ENCODE measurements around the gene SORBS2. TPM values are rescaled to one million over a fixed set of nuclear protein-coding genes. Genes with fewer than 3 reads are reported as not detected.

SORBS2 gene
- polyA plus RNA-seq, 2 of the 4 experiments (the other 2 are of a cell fraction), result 0.23 to 0.90 TPM

DNA sequence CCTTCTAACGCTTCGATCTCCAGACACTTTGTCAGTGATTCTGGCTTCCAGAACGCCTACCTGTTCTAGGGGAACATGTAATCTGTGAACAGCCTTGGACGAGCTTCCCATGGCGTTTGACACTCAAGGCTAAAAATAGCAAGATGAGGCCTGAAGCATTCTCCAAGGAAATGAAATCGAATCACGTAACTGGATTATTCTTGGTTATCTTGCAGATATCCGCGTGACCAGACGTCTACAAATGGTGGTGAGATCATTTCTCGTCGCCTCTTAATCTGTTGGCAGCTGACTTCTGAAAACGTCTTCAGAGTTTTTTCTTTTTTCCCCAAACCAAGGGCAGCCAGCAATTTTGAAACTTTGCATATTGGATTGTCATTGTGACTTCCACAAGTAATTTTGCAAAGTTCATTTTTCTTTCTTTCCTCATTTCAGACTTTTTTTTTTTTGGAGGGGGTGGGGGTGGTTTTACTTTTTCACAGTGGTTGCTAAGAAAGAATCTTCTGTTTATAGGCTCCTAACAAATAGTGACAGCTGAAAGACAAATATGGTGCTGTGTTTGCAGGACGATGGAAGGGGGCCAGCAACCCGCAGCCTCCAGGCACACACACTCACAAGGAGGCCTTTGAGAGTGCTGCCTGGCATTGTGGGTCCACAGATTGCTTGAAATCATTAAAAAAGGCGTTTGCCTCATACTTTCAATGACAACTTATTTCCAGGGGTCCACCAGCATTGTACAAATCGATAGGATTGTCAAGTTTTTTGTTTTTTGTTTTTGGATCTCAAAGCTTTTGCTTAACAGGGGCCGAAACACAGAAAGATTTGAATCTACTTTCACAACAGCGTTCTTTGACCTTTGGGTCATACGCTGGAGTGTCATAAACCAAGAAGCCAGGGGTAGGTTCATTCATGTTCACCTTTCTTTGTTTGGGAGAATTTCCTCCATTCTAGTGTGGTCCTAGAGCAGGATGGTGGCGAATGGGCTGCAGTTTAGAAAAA, 244.3 kb downstream of the SORBS2 start:
- H3K4me1 ChIP-seq, result no peaks in the 10 kb centered on the region
- ATAC-seq (no peak), FAIRE-seq (no peak), DNase-seq (ENCODE audit: low read depth in 1 of 2, low spot score in 1 of 2) (no peak)
- ChIA-PET POLR2A (no interaction called here), CTCF (no interaction called here)
- no peaks in the 10 kb centered on the region for H3K9me3 ChIP-seq
- H3K27ac ChIP-seq, result no peak overlapping the region
- no peak overlapping the region for H3K4me2 ChIP-seq
- TF ChIP-seq SREBF2 (IDR thresholded peaks at IDR 0.05) (no peak), TP53 (CRISPR knock-in tag; IDR thresholded peaks at IDR 0.05) (no peak), SMC3 (IDR thresholded peaks at IDR 0.05) (no peak), FOSL2 (IDR thresholded peaks at IDR 0.05) (no peak), FOSL2 (CRISPR knock-in tag; IDR thresholded peaks at IDR 0.05) (no peak), MYC (IDR thresholded peaks at IDR 0.05; ENCODE audit: borderline replicate concordance, low read length) (no peak), HOXA7 (CRISPR knock-in tag; IDR thresholded peaks at IDR 0.05) (no peak), HEYL (CRISPR knock-in tag; IDR thresholded peaks at IDR 0.05) (no peak), HDAC2 (IDR thresholded peaks at IDR 0.05) (no peak), KDM1A (IDR thresholded peaks at IDR 0.05; ENCODE audit: low read depth) (no peak), BCL3 (IDR thresholded peaks at IDR 0.05) (no peak), EHF (CRISPR knock-in tag; IDR thresholded peaks at IDR 0.05) (no peak), HMGXB4 (CRISPR knock-in tag; IDR thresholded peaks at IDR 0.05; ENCODE audit: borderline replicate concordance) (no peak), NR3C1 (IDR thresholded peaks at IDR 0.05) (no peak)
- TF ChIP-seq, protein P1, sequence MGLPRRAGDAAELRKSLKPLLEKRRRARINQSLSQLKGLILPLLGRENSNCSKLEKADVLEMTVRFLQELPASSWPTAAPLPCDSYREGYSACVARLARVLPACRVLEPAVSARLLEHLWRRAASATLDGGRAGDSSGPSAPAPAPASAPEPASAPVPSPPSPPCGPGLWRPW (IDR thresholded peaks at IDR 0.05), result no peak
- WGBS (ENCODE audit: missing lambda C conversion rate), result 74% methylated on average over 21 of the region's 21 CpGs
- H3K4me3 ChIP-seq, result no peak overlapping the region

GRCh38 chr4:185566972-185567371, 245.0 kb downstream of the SORBS2 start:
- ATAC-seq (no peak), DNase-seq (ENCODE audit: low read depth in 1 of 2, low spot score in 1 of 2) (peak in 1 of 2 experiments; percentile 34), FAIRE-seq (no peak)
- Histone ChIP-seq H3K4me1 (no peaks in the 10 kb centered on the region), H3K9me3 (no peaks in the 10 kb centered on the region), H3K4me2 (no peak overlapping the region), H3K27ac (no peak overlapping the region), H3K4me3 (no peak overlapping the region)
- WGBS (ENCODE audit: missing lambda C conversion rate), result 92% methylated on average over 1 of the region's 1 CpG
- ChIA-PET POLR2A (no interaction called here), CTCF (no interaction called here)
- TF ChIP-seq MAZ (IDR thresholded peaks at IDR 0.05; ENCODE audit: borderline replicate concordance, low read depth, low read length), result no peak
- no peak for TF ChIP-seq CHD4 (IDR thresholded peaks at IDR 0.05; ENCODE audit: borderline replicate concordance)
- TF ChIP-seq HEYL (CRISPR knock-in tag; IDR thresholded peaks at IDR 0.05), result no peak
- no peak for TF ChIP-seq USF2 (IDR thresholded peaks at IDR 0.05)
- no peak for TF ChIP-seq CTCF (IDR thresholded peaks at IDR 0.05)
- TF ChIP-seq HDAC2 (IDR thresholded peaks at IDR 0.05), result no peak
- TF ChIP-seq BCL3 (IDR thresholded peaks at IDR 0.05), result no peak
- no peak for TF ChIP-seq PHF8 (IDR thresholded peaks at IDR 0.05; ENCODE audit: borderline replicate concordance, low read depth)
- TF ChIP-seq NR3C1 (IDR thresholded peaks at IDR 0.05), result no peak
- TF ChIP-seq MYC (IDR thresholded peaks at IDR 0.05; ENCODE audit: borderline replicate concordance, low read length), result no peak
- no peak for TF ChIP-seq RAD21 (conservative IDR thresholded peaks at IDR 0.05 in 1 of 2, IDR thresholded peaks at IDR 0.05 in 1 of 2)
